HG03342 (cell line): ENCODE measurements around the gene TULP3.

ENCODE experiments used
- ATAC-seq: cut with Tn5 transposase; IDR thresholded peaks from one replicate; pipeline ENCODE4 v1.9.1; 2021; ENCODE audit warnings: mild to moderate bottlenecking, moderate library complexity; ENCODE audit not compliant: unreplicated experiment

TULP3 gene

GRCh38 chr12:2963760-2964292 is 73.1 kb downstream of the TULP3 start:
- ATAC-seq: no peak

- ATAC-seq: no peak
These were observed 77.0 kb downstream of the TULP3 start for GRCh38 chr12:2967651-2968050.

- no peak for ATAC-seq
These were observed 80.1 kb downstream of the TULP3 start for GRCh38 chr12:2970744-2971143.

- ATAC-seq: no peak
These were observed 82.9 kb downstream of the TULP3 start for GRCh38 chr12:2973566-2973965.

- no peak for ATAC-seq
These were observed 83.9 kb downstream of the TULP3 start for GRCh38 chr12:2974560-2974971.

- ATAC-seq: no peak
These were observed 85.9 kb downstream of the TULP3 start for GRCh38 chr12:2976581-2976996.

GRCh38 chr12:2977776-2978175 is 87.1 kb downstream of the TULP3 start:
- no peak for ATAC-seq

GRCh38 chr12:2979806-2980205 is 89.1 kb downstream of the TULP3 start:
- no peak for ATAC-seq

GRCh38 chr12:2980630-2981029 is 89.9 kb downstream of the TULP3 start:
- ATAC-seq: no peak

GRCh38 chr12:2982361-2982760 is 91.7 kb downstream of the TULP3 start:
- no peak for ATAC-seq

- ATAC-seq: no peak
These were observed 93.6 kb downstream of the TULP3 start for GRCh38 chr12:2984249-2984648.

GRCh38 chr12:2984698-2985097 is 94.0 kb downstream of the TULP3 start:
- no peak for ATAC-seq

- no peak for ATAC-seq
These were observed 96.2 kb downstream of the TULP3 start for GRCh38 chr12:2986876-2987275.

GRCh38 chr12:2988494-2988893 is 97.8 kb downstream of the TULP3 start:
- ATAC-seq: no peak
